OCI-LY3 (cell line): ENCODE results near the gene MATCAP1.

Source experiments
- H2AFZ ChIP-seq: fragments of 200-600, 300-600 bp; shearing (Covaris generic); 2 replicates; pipeline ENCODE4 v1.6.0; 2014; ENCODE audit warnings: antibody characterized with exemption, low read depth, low read length
- H3K27ac ChIP-seq: fragments of 200-600, 300-600 bp; sonication (generic); 2 replicates; pipeline ENCODE4 v1.5.1; 2014; ENCODE audit warnings: mild to moderate bottlenecking, low read length, moderate library complexity, mixed read lengths
- H3K27me3 ChIP-seq: fragments of 200-600, 300-600 bp; sonication (generic); 2 replicates; pipeline ENCODE4 v1.6.1; 2014; ENCODE audit warnings: low read depth, low read length, mixed read lengths
- H3K36me3 ChIP-seq: fragments of 200-600, 300-600 bp; sonication (generic); replicated peaks from 2 replicates; pipeline ENCODE3; 2014; ENCODE audit warnings: low read depth, low read length, mixed read lengths
- H3K4me1 ChIP-seq: fragments of 300-600, 200-600 bp; sonication (generic); 2 replicates; pipeline ENCODE4 v1.6.1; 2014; ENCODE audit warnings: low read length, mixed read lengths
- H3K4me2 ChIP-seq: fragments of 200-600, 300-600 bp; sonication (generic); 2 replicates; pipeline ENCODE4 v1.6.1; 2014; ENCODE audit warnings: low read length, mixed read lengths
- H3K4me3 ChIP-seq: fragments of 300-600, 200-600 bp; sonication (generic); 2 replicates; pipeline ENCODE4 v1.5.1; 2014; ENCODE audit warnings: antibody characterized with exemption, mild to moderate bottlenecking, low read length, moderate library complexity
- H3K79me2 ChIP-seq: fragments of 300-600, 200-600 bp; shearing (Covaris generic); 2 replicates; pipeline ENCODE4 v1.6.1; 2014; ENCODE audit warnings: mild to moderate bottlenecking, low read length, mixed read lengths
- H3K9ac ChIP-seq: fragments of 300-600, 200-600 bp; shearing (Covaris generic); 2 replicates; pipeline ENCODE4 v1.6.0; 2014; ENCODE audit warnings: mild to moderate bottlenecking, low read length, moderate library complexity
- H3K9me3 ChIP-seq: fragments of 200-600, 300-600 bp; shearing (Covaris generic); 2 replicates; pipeline ENCODE4 v1.6.1; 2014; ENCODE audit warnings: low read length, mixed read lengths; ENCODE audit not compliant: insufficient read depth
- H4K20me1 ChIP-seq: fragments of 200-600, 300-600 bp; sonication (generic); 2 replicates; pipeline ENCODE4 v1.6.1; 2016; ENCODE audit warnings: low read length, mixed read lengths; ENCODE audit not compliant: insufficient read depth
- CTCF ChIP-seq: fragments of 200-600, 300-600 bp; sonication (generic); IDR thresholded peaks from 2 replicates; pipeline ENCODE4 v1.5.1; 2014; ENCODE audit warnings: antibody characterized with exemption, low read length, low read depth
- EZH2phosphoT487 ChIP-seq: fragments of 200-600 bp; shearing (Covaris generic); IDR thresholded peaks from 2 replicates; pipeline ENCODE4 v1.6.1; 2018; ENCODE audit warnings: antibody characterized with exemption, mixed run types, low read depth

The MATCAP1 gene

DNA sequence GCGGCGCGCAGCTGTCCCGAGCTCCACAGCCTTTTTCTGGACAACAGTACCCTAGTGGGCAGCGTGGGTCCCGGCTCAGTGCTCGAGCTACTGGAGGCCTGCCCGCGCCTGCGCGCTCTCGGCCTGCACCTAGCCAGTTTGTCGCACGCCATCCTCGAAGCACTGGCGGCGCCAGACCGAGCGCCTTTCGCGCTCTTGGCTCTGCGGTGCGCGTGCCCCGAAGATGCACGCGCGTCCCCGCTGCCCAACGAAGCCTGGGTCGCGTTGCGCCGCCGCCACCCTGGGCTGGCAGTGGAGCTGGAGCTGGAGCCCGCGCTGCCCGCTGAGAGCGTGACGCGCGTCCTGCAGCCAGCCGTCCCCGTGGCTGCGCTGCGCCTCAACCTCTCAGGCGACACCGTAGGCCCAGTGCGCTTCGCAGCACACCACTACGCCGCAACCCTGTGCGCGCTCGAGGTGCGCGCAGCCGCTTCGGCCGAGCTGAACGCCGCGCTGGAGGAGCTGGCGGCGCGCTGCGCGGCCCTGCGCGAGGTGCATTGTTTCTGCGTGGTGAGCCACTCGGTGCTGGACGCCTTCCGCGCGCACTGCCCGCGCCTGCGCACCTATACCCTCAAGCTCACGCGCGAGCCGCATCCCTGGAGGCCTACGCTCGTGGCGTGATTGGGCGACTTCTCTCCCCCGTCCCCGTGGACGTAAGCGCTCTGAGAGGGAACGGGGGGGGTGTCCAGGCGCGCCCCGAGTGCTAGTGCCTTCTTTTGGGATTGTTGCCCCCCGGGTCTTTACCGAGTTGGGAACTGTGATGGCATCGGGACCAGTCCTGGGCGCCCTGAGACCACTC lies 20.4 kb downstream of the MATCAP1 start:
- H3K4me2 ChIP-seq: no peak overlapping the region
- no peak overlapping the region for H3K27ac ChIP-seq
- peaks cover 35% of the 10 kb centered on the region for H3K4me1 ChIP-seq
- H3K9ac ChIP-seq: no peak overlapping the region
- H3K9me3 ChIP-seq: no peaks in the 10 kb centered on the region
- no peak overlapping the region for H2AFZ ChIP-seq
- H3K4me3 ChIP-seq: no peak overlapping the region
- no peak for TF ChIP-seq CTCF
- no peak for TF ChIP-seq EZH2phosphoT487
- peaks cover 10% of the 10 kb centered on the region for H3K36me3 ChIP-seq
- no peaks in the 10 kb centered on the region for H4K20me1 ChIP-seq
- no peaks in the 10 kb centered on the region for H3K27me3 ChIP-seq
- peaks cover 14% of the 10 kb centered on the region for H3K79me2 ChIP-seq

- H3K27ac ChIP-seq: no peak overlapping the region
- peaks cover 14% of the 10 kb centered on the region for H3K79me2 ChIP-seq
- no peaks in the 10 kb centered on the region for H3K27me3 ChIP-seq
- no peak overlapping the region for H3K9ac ChIP-seq
- H3K4me1 ChIP-seq: peaks cover 35% of the 10 kb centered on the region
- H3K36me3 ChIP-seq: peaks cover 7% of the 10 kb centered on the region
- TF ChIP-seq CTCF: no peak
- no peak for TF ChIP-seq EZH2phosphoT487
- H3K9me3 ChIP-seq: no peaks in the 10 kb centered on the region
- H4K20me1 ChIP-seq: no peaks in the 10 kb centered on the region
- no peak overlapping the region for H3K4me2 ChIP-seq
- no peak overlapping the region for H3K4me3 ChIP-seq
- no peak overlapping the region for H2AFZ ChIP-seq
These were observed 21.1 kb downstream of the MATCAP1 start for GRCh38 chr16:67162506-67163163.

GRCh38 chr16:67161595-67162058 lies 22.1 kb downstream of the MATCAP1 start:
- H3K27me3 ChIP-seq: no peaks in the 10 kb centered on the region
- H3K4me2 ChIP-seq: no peak overlapping the region
- no peaks in the 10 kb centered on the region for H3K9me3 ChIP-seq
- no peaks in the 10 kb centered on the region for H4K20me1 ChIP-seq
- H3K79me2 ChIP-seq: peaks cover 14% of the 10 kb centered on the region
- peaks cover 26% of the 10 kb centered on the region for H3K4me1 ChIP-seq
- peaks cover 7% of the 10 kb centered on the region for H3K36me3 ChIP-seq
- no peak overlapping the region for H3K4me3 ChIP-seq
- TF ChIP-seq CTCF (no peak), EZH2phosphoT487 (no peak)
- H3K9ac ChIP-seq: no peak overlapping the region
- H2AFZ ChIP-seq: no peak overlapping the region
- H3K27ac ChIP-seq: no peak overlapping the region
